Common myeloid progenitor, CD34-positive (primary cell): ENCODE data around the gene CRADD. TPM values are rescaled to one million over a fixed set of nuclear protein-coding genes. Genes with fewer than 3 reads are reported as not detected.

Experiments
- CTCF ChIA-PET: fragments of 350-600 bp; sonication (Branson Sonifier 250); formaldehyde crosslinking; loops from one replicate; lab custom pipeline; 2021; ENCODE audit warnings: antibody characterized with exemption; lab: Charles Lee
- POLR2A ChIA-PET: fragments of 350-600 bp; sonication (Branson Sonifier 250); formaldehyde crosslinking; loops from one replicate; lab custom pipeline; 2021; ENCODE audit warnings: antibody characterized with exemption; lab: Charles Lee
- DNase-seq, 3 donors: peaks; one replicate each; pipeline versions ENCODE4 v3.0.0 to v3.0.0-alpha.2; 2013
- H3K27ac ChIP-seq, 2 experiments: 1 replicate in 1 of 2; 2 replicates in 1 of 2; pipeline ENCODE4 v1.7.0; 2013; ENCODE audit warnings: inconsistent platforms in 2 of 2, low read length in 2 of 2, mild to moderate bottlenecking in 2 of 2, low read depth in 1 of 2, moderate library complexity in 1 of 2; ENCODE audit not compliant: severe bottlenecking in 2 of 2, insufficient read depth in 1 of 2, poor library complexity in 1 of 2
- H3K27me3 ChIP-seq, 5 experiments: replicated peaks in 2 of 5; 1 replicate in 3 of 5; 2 replicates in 2 of 5; pipeline versions ENCODE4 v1.6.1 to v1.7.0; 2013; ENCODE audit warnings: low read length in 4 of 5, mild to moderate bottlenecking in 2 of 5, moderate library complexity in 2 of 5, inconsistent platforms in 1 of 5; ENCODE audit not compliant: insufficient read depth in 5 of 5, control insufficient read depth in 4 of 5
- H3K36me3 ChIP-seq, 4 experiments: 1 replicate in 2 of 4; 2 replicates in 2 of 4; pipeline versions ENCODE4 v1.6.1 to v1.7.0; 2013; ENCODE audit warnings: low read length in 3 of 4, control low read depth in 1 of 4, mild to moderate bottlenecking in 1 of 4; ENCODE audit not compliant: control insufficient read depth in 4 of 4, insufficient read depth in 4 of 4
- H3K4me1 ChIP-seq, 4 experiments: 1 replicate in 3 of 4; 2 replicates in 1 of 4; pipeline versions ENCODE4 v1.6.1 to v1.7.1; 2013; ENCODE audit warnings: low read length in 3 of 4, mild to moderate bottlenecking in 3 of 4, control low read depth in 1 of 4, inconsistent platforms in 1 of 4, moderate library complexity in 1 of 4; ENCODE audit not compliant: control insufficient read depth in 4 of 4, insufficient read depth in 4 of 4; ENCODE audit errors: control extremely low read depth in 1 of 4
- H3K4me3 ChIP-seq, 7 experiments: 1 replicate in 4 of 7; 2 replicates in 3 of 7; pipeline versions ENCODE4 v1.5.1 to v1.7.0; 2013; ENCODE audit warnings: mild to moderate bottlenecking in 7 of 7, low read length in 6 of 7, moderate library complexity in 6 of 7, inconsistent platforms in 2 of 7, low read depth in 2 of 7, control low read depth in 1 of 7; ENCODE audit not compliant: insufficient read depth in 4 of 7, control insufficient read depth in 1 of 7; ENCODE audit errors: extremely low read depth in 1 of 7
- H3K9me3 ChIP-seq, 5 experiments: 1 replicate in 4 of 5; 2 replicates in 1 of 5; pipeline versions ENCODE4 v1.6.1 to v1.7.1; 2013; ENCODE audit warnings: low read length in 4 of 5, mild to moderate bottlenecking in 2 of 5, inconsistent platforms in 1 of 5, low read depth in 1 of 5, moderate library complexity in 1 of 5; ENCODE audit not compliant: control insufficient read depth in 4 of 5, insufficient read depth in 2 of 5; ENCODE audit errors: control extremely low read depth in 1 of 5
- WGBS: methylation state at CpG from one replicate; pipeline ENCODE4 v1.1.5; 2013; ENCODE audit not compliant: insufficient coverage; 5-methylcytosine and 5-hydroxymethylcytosine counted together
- polyA plus RNA-seq: library from polyadenylated mRNA; unstranded; fragments of 120-200 nt; gene quantifications from one replicate; pipeline ENCODE4 v1.2.1, GENCODE V29; 2013

Gene CRADD
- 10.2 TPM for polyA plus RNA-seq

DNA sequence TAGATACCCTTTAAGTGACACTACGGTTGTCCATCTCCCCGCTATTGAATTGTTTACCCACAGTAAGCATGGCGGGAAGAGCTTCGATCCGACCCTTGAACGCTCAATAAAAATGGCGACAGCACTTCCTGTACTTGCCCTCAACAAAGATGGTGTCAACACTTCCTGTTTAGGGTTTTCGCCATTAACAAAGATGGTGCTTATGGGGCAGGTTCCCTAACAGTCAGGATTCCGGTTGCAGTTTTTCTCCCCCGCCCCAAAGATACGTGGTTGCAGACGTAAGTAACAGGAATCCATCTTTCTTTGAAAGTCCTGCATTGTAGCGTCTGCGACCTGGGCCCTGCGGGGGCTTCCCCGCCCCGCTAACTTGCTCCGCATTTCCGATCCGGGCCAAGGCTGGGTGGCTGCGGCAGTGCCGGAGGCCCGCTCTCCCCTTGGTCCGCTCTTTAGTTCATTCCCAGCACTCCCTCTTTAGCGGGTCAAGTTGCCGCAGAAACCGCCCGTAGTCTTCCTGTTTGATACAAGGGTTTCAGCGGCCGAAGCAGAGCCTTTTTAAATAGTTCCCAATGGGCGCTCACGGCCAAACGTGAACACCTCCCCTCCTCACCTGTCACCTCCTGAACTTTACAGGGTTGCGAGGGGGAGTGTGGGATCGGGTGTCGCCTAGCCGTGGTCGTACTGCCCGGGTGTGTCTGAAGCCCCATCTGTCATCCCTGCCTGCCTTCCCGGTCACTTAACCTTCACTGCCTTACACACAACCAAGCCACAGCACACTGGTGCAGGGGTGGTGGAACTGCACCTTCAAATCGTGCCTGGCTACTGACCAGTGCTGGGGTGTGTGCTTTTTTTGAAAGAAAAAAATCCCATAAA, at the start of gene CRADD:
TSS of gene CRADD (plus strand) at position 181 of the 870 bp plus-strand sequence.
- H3K27me3 ChIP-seq, result no peaks in the 10 kb centered on the region
- H3K36me3 ChIP-seq, result no peaks in the 10 kb centered on the region
- POLR2A ChIA-PET, result interaction anchor here (0.6 to 0.7 kb wide), 2 partner anchors 81 to 106 kb away, joined by 3 to 5 read pairs; no protein-coding TSS in a partner anchor
- H3K4me1 ChIP-seq, result peaks cover 0 to 36% (median 32%) of the 10 kb centered on the region in 4 experiments
- 0% methylated on average over 30 of the region's 41 CpGs for WGBS
- peak within 1 kb of the TSS; percentile 74 to 91 (median 84) for H3K4me3 ChIP-seq
- H3K9me3 ChIP-seq, result no peaks in the 10 kb centered on the region
- CTCF ChIA-PET, result interaction anchor here (0.7 to 0.8 kb wide), 2 partner anchors 57 to 108 kb away, joined by 3 read pairs; no protein-coding TSS in a partner anchor
- H3K27ac ChIP-seq, result peak within 1 kb of the TSS; percentile 98
- DNase-seq, result peak; percentile 99 to 100 (median 99)

DNA sequence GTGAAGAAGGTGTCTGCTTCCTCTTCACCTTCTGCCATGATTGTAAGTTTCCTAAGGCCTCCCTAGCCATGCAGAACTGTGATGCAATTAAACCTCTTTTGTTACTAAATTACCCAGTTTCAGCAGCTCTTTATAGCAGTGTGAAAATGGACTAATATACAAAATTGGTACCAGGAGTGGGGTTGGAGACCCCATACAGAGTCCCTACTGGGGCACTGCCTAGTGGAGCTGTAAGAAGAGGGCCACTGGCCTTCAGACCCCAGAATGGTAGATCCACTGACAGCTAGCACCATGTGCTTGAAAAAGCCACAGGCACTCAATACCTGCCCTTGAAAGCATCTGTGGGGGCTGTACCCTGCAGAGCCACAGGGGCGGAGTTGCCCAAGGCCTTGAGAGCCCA, 44.8 kb upstream of the CRADD start:
- POLR2A ChIA-PET, result no interaction called here
- Histone ChIP-seq H3K4me3 (no peak overlapping the region), H3K4me1 (no peaks in the 10 kb centered on the region), H3K36me3 (no peaks in the 10 kb centered on the region), H3K9me3 (peaks cover 0 to 11% (median 5%) of the 10 kb centered on the region in 5 experiments), H3K27ac (no peak overlapping the region), H3K27me3 (no peaks in the 10 kb centered on the region)
- CTCF ChIA-PET, result interaction anchor here (0.6 kb wide), 1 partner anchor 858 kb away, joined by 3 read pairs; no protein-coding TSS in a partner anchor
- 100% methylated on average over 1 of the region's 1 CpG for WGBS
- no peak for DNase-seq

DNA sequence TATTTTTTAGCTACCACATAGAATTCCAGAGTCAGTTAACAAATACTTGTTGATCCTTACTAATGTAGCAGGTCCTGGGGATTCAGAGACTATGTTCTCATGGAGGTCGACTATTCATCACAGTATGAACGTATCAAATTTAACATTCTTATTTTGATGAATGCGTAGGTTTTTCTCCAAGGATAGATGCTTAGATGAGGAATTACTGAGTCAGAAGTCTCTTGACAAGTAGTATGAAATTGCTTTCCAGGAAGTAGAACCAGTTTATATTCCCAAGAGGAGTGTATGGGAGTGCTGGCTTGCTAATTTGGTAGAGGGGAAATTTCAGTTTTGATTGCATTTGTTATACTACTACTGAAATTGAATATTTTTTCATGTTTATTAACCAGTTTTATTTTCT, 42.8 kb upstream of the CRADD start:
- ChIA-PET CTCF (no interaction called here), POLR2A (no interaction called here)
- H3K4me3 ChIP-seq, result no peak overlapping the region
- H3K36me3 ChIP-seq, result no peaks in the 10 kb centered on the region
- H3K4me1 ChIP-seq, result no peaks in the 10 kb centered on the region
- no peak overlapping the region for H3K27ac ChIP-seq
- peaks cover 0 to 7% (median 5%) of the 10 kb centered on the region in 5 experiments for H3K9me3 ChIP-seq
- DNase-seq, result no peak
- no peaks in the 10 kb centered on the region for H3K27me3 ChIP-seq
- WGBS, result 100% methylated on average over 2 of the region's 3 CpGs

DNA sequence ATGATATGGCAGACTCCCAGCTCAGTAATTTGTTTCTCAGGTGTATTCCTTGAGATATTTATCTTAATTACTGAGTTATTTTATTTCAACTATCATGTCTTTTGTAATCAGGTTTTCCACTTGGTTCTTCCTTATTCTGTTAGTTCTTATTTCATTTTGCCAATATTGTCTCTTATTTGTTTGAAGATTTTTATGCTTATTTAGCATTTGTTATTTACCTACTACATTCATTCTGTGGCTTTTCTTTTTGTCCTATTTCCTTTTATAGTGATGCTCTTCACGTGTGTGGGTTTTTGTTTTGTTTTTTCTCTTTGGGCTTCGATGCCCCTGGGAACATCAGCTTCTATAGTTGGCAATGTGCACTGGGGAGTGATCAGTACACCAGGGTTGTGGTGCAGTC, 40.5 kb upstream of the CRADD start:
- Histone ChIP-seq H3K36me3 (no peaks in the 10 kb centered on the region), H3K27ac (no peak overlapping the region), H3K4me1 (no peaks in the 10 kb centered on the region), H3K27me3 (no peaks in the 10 kb centered on the region), H3K4me3 (no peak overlapping the region), H3K9me3 (peaks cover 0 to 8% (median 5%) of the 10 kb centered on the region in 5 experiments)
- DNase-seq, result no peak
- CTCF ChIA-PET, result no interaction called here
- POLR2A ChIA-PET, result no interaction called here
- 60% methylated on average over 1 of the region's 2 CpGs for WGBS

DNA sequence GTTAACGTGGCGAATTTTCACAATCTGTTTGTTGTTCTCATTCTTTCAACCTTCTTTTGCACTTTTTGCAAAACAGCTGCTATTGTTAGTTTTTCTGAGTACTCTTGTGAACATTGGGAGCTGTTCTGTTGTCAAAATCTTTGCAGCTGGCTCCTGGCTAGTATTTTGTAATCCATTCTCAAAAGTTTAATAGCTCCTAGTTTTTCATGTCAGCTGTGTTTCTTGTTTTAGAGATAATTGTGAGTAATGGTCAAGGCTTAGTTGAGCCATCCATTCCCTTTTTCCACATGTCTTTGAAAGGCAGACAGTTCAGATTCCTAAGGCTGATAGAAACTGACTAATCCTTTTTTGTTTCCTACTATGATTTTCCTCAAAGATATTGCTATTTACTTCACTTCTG, 39.1 kb upstream of the CRADD start:
- Histone ChIP-seq H3K27ac (no peak overlapping the region), H3K27me3 (no peaks in the 10 kb centered on the region), H3K9me3 (peaks cover 0 to 3% (median 0%) of the 10 kb centered on the region in 5 experiments), H3K36me3 (no peaks in the 10 kb centered on the region), H3K4me3 (no peak overlapping the region), H3K4me1 (no peaks in the 10 kb centered on the region)
- no CpG with 5 or more reads among the region's 2 CpGs for WGBS
- ChIA-PET CTCF (no interaction called here), POLR2A (no interaction called here)
- DNase-seq, result no peak

DNA sequence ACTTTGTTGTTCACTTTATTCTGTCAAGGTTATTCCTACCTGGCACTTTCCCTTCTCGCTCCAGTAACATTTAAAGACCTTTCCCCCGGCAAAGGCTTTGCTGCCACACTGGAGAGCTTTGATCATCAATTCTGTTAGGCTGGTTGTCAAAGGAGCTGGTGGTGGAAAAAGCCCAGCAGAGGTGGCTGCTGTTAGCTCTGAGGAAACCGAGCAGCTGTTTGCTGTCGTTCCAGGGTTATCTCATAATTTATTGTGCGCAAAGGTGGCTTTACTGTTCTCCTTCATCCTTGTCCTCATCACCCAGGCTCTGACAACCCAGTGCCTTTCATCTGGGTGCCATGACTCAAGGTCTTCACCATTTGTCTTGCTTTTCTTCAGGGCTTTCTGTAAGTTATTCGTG, 38.2 kb upstream of the CRADD start:
- Histone ChIP-seq H3K9me3 (peaks cover 0 to 3% (median 0%) of the 10 kb centered on the region in 5 experiments), H3K36me3 (no peaks in the 10 kb centered on the region), H3K4me1 (no peaks in the 10 kb centered on the region), H3K27ac (no peak overlapping the region), H3K27me3 (no peaks in the 10 kb centered on the region), H3K4me3 (no peak overlapping the region)
- ChIA-PET POLR2A (no interaction called here), CTCF (no interaction called here)
- DNase-seq, result no peak
- WGBS, result 85% methylated on average over 6 of the region's 6 CpGs

DNA sequence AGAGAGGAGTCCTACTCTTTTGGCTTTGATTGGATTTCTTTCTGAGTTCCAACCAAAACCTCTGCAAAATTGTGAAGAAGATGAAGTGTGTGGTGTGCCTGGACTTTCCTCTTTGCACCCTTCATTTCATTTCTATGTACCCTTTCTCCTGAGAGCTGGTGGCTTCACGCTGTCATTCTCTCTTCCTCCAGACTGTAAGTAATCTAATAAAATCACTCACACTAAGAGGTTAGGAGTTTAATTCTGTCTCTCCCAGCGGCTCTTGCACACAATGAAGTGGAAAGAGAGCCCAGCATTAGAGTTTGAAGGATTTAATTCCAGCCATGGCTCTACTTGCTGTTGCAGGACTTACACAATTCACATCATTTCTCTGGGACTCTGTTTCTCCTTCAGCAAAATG, 37.8 kb upstream of the CRADD start:
- Histone ChIP-seq H3K9me3 (peaks cover 0 to 3% (median 0%) of the 10 kb centered on the region in 5 experiments), H3K4me1 (no peaks in the 10 kb centered on the region), H3K27me3 (no peaks in the 10 kb centered on the region), H3K4me3 (no peak overlapping the region), H3K36me3 (no peaks in the 10 kb centered on the region), H3K27ac (no peak overlapping the region)
- POLR2A ChIA-PET, result no interaction called here
- DNase-seq, result no peak
- CTCF ChIA-PET, result no interaction called here
- WGBS, result no CpG with 5 or more reads among the region's 2 CpGs
